Liver (tissue), 9 donors: ENCODE results near the gene PIH1D2. TPM values are rescaled to one million over a fixed set of nuclear protein-coding genes. Genes with fewer than 3 reads are reported as not detected.

ENCODE experiments used
- DNase-seq: peaks from one replicate; pipeline ENCODE4 v3.0.0-alpha.2; 2017; ENCODE audit warnings: low spot score
- H3K27ac ChIP-seq, 2 donors: one replicate each; pipeline ENCODE4 v1.7.0; 2013; ENCODE audit warnings: inconsistent platforms in 2 of 2, low read length in 2 of 2, control low read depth in 1 of 2, low read depth in 1 of 2, mild to moderate bottlenecking in 1 of 2
- H3K27me3 ChIP-seq, 4 donors: one replicate each; pipeline versions ENCODE4 v1.6.1 to v1.7.0; 2013; ENCODE audit warnings: low read length in 3 of 4, inconsistent platforms in 1 of 4, mild to moderate bottlenecking in 1 of 4, moderate library complexity in 1 of 4; ENCODE audit not compliant: control insufficient read depth in 4 of 4, insufficient read depth in 4 of 4
- H3K36me3 ChIP-seq, 4 donors: one replicate each; pipeline versions ENCODE4 v1.6.1 to v1.7.0; 2013; ENCODE audit warnings: low read length in 3 of 4, mild to moderate bottlenecking in 3 of 4, low read depth in 1 of 4, moderate library complexity in 1 of 4; ENCODE audit not compliant: control insufficient read depth in 4 of 4, insufficient read depth in 3 of 4
- H3K4me1 ChIP-seq, 4 donors: one replicate each; pipeline versions ENCODE4 v1.6.1 to v1.7.0; 2013; ENCODE audit warnings: low read length in 3 of 4, mild to moderate bottlenecking in 3 of 4, moderate library complexity in 1 of 4; ENCODE audit not compliant: control insufficient read depth in 4 of 4, insufficient read depth in 4 of 4
- H3K4me3 ChIP-seq, 3 donors: one replicate each; pipeline versions ENCODE4 v1.6.1 to v1.7.0; 2013; ENCODE audit warnings: low read length in 3 of 3, control low read depth in 1 of 3, low read depth in 1 of 3, mild to moderate bottlenecking in 1 of 3
- H3K9ac ChIP-seq, 2 donors: one replicate each; pipeline ENCODE4 v1.7.0; 2013; ENCODE audit warnings: low read length in 2 of 2, mild to moderate bottlenecking in 2 of 2, moderate library complexity in 2 of 2, control low read depth in 1 of 2, low read depth in 1 of 2
- H3K9me3 ChIP-seq, 4 donors: one replicate each; pipeline versions ENCODE4 v1.6.1 to v1.7.0; 2013; ENCODE audit warnings: low read length in 3 of 4; ENCODE audit not compliant: control insufficient read depth in 4 of 4
- FOXA2 ChIP-seq: IDR thresholded peaks from 2 replicates; pipeline ENCODE4 v1.6.1; 2016; ENCODE audit warnings: antibody characterized with exemption
- GABPA ChIP-seq, 2 donors: IDR thresholded peaks in 1 of 2; conservative IDR thresholded peaks in 1 of 2; 2 replicates each; pipeline ENCODE4 v1.6.1; 2016; ENCODE audit warnings: antibody characterized with exemption in 2 of 2, mild to moderate bottlenecking in 1 of 2, moderate library complexity in 1 of 2
- HNF4A ChIP-seq, 2 donors: conservative IDR thresholded peaks; 2 replicates each; pipeline ENCODE4 v1.6.1; 2016; ENCODE audit warnings: antibody characterized with exemption in 2 of 2, mild to moderate bottlenecking in 2 of 2
- HNF4G ChIP-seq: IDR thresholded peaks from 2 replicates; pipeline ENCODE4 v1.6.1; 2016; ENCODE audit warnings: antibody characterized with exemption
- JUND ChIP-seq, 2 donors: IDR thresholded peaks; 2 replicates each; pipeline ENCODE4 v1.6.1; 2016; ENCODE audit warnings: antibody characterized with exemption in 2 of 2
- NR2F2 ChIP-seq: IDR thresholded peaks from 2 replicates; pipeline ENCODE4 v1.6.1; 2016; ENCODE audit warnings: antibody characterized with exemption
- RAD21 ChIP-seq, 2 donors: IDR thresholded peaks; 2 replicates each; pipeline ENCODE4 v1.6.1; 2016; ENCODE audit warnings: antibody characterized with exemption in 2 of 2, mild to moderate bottlenecking in 2 of 2
- RXRA ChIP-seq, 2 donors: IDR thresholded peaks; 2 replicates each; pipeline ENCODE4 v1.6.1; 2017 to 2018; ENCODE audit warnings: antibody characterized with exemption in 2 of 2, mild to moderate bottlenecking in 1 of 2
- SP1 ChIP-seq: IDR thresholded peaks from 2 replicates; pipeline ENCODE4 v1.6.1; 2018; ENCODE audit warnings: antibody characterized with exemption, mild to moderate bottlenecking
- YY1 ChIP-seq: IDR thresholded peaks from 2 replicates; pipeline ENCODE4 v1.6.1; 2016; ENCODE audit warnings: antibody characterized with exemption, mild to moderate bottlenecking
- WGBS: extraction: QIAGEN DNeasy Blood & Tissue Kit; methylation state at CpG from one replicate; pipeline ENCODE4 v1.1.7; 2013; 5-methylcytosine and 5-hydroxymethylcytosine counted together
- polyA plus RNA-seq, 2 donors: library from polyadenylated mRNA; stranded (reverse) in 1 of 2; unstranded in 1 of 2; fragments of 200-250 nt in 1 of 2; fragments of >200 nt in 1 of 2; fragmentation: Nextera tagmentation in 1 of 2; extraction: Ambion mirVana in 1 of 2; gene quantifications; one replicate each; pipeline versions ENCODE4 v1.2.1 to v1.2.3, GENCODE V29; 2013 to 2015
- total RNA-seq, 2 donors: library from RNA; depleted of rRNA; stranded (reverse); fragments of >200 nt; gene quantifications; one replicate each; pipeline ENCODE4 v1.2.3, GENCODE V29; 2014
- TF ChIP-seq, protein P1 (sequence below): fragments of 150-350 bp; IDR thresholded peaks from 2 replicates; pipeline ENCODE4 v1.5.1; 2017; ENCODE audit warnings: improper control_type of control experiment, low read depth, low read length; ENCODE audit not compliant: missing input control
- TF ChIP-seq, protein P2 (sequence below): IDR thresholded peaks from 2 replicates; pipeline ENCODE4 v1.6.1; 2016; ENCODE audit warnings: antibody characterized with exemption, mild to moderate bottlenecking
- TF ChIP-seq, protein P3 (sequence below): IDR thresholded peaks from 2 replicates; pipeline ENCODE4 v1.6.1; 2016; ENCODE audit warnings: antibody characterized with exemption
- TF ChIP-seq, protein P4 (sequence below): IDR thresholded peaks from 2 replicates; pipeline ENCODE4 v1.6.1; 2016; ENCODE audit warnings: antibody characterized with exemption
- TF ChIP-seq, protein P5 (sequence below): IDR thresholded peaks from 2 replicates; pipeline ENCODE4 v1.6.1; 2016; ENCODE audit warnings: antibody characterized with exemption
- donor health status: healthy.
- donor health status: healthy.
- donor health status: healthy.
- donor health status: healthy.
- donor health status: healthy.

The PIH1D2 gene
- total and polyA plus RNA-seq, 4 donors, result 0.25 to 0.52 (median 0.43) TPM

DNA sequence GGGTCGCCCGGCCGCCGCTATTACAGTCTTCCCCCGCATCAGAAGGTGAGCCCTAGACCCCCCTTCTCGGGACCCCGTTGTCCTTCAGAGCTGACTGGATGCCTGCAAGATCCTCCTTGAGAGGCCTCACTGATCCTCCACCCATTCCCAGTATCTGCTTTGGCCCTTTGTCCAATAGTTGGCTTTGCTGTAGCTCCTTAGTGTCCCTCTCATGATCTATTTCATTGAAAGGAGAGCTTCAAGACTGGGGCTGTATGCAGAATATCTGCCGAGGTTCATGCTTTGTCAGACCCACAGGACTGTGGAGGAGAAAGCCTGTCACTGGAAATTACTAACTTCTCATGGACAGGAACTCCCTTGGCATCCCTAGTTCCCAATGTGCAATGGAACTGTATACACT, 48.1 kb downstream of the PIH1D2 start:
- Histone ChIP-seq H3K9ac (peak overlapping the region; percentile 71 to 77), H3K36me3 (peaks cover 10 to 25% (median 21%) of the 10 kb centered on the region in 4 donors), H3K27me3 (no peaks in the 10 kb centered on the region), H3K9me3 (no peaks in the 10 kb centered on the region), H3K4me1 (peaks cover 2 to 17% (median 10%) of the 10 kb centered on the region in 4 donors), H3K27ac (peak overlapping the region; percentile 93 to 98), H3K4me3 (peak overlapping the region; percentile 73 to 98 (median 90))
- DNase-seq, result no peak
- TF ChIP-seq SP1 (no peak), FOXA2 (no peak), RXRA (IDR thresholded peaks at IDR 0.05) (no peak)
- TF ChIP-seq, protein P1, sequence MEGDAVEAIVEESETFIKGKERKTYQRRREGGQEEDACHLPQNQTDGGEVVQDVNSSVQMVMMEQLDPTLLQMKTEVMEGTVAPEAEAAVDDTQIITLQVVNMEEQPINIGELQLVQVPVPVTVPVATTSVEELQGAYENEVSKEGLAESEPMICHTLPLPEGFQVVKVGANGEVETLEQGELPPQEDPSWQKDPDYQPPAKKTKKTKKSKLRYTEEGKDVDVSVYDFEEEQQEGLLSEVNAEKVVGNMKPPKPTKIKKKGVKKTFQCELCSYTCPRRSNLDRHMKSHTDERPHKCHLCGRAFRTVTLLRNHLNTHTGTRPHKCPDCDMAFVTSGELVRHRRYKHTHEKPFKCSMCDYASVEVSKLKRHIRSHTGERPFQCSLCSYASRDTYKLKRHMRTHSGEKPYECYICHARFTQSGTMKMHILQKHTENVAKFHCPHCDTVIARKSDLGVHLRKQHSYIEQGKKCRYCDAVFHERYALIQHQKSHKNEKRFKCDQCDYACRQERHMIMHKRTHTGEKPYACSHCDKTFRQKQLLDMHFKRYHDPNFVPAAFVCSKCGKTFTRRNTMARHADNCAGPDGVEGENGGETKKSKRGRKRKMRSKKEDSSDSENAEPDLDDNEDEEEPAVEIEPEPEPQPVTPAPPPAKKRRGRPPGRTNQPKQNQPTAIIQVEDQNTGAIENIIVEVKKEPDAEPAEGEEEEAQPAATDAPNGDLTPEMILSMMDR, result no peak
- WGBS, result under 1% methylated on average over 8 of the region's 8 CpGs

DNA sequence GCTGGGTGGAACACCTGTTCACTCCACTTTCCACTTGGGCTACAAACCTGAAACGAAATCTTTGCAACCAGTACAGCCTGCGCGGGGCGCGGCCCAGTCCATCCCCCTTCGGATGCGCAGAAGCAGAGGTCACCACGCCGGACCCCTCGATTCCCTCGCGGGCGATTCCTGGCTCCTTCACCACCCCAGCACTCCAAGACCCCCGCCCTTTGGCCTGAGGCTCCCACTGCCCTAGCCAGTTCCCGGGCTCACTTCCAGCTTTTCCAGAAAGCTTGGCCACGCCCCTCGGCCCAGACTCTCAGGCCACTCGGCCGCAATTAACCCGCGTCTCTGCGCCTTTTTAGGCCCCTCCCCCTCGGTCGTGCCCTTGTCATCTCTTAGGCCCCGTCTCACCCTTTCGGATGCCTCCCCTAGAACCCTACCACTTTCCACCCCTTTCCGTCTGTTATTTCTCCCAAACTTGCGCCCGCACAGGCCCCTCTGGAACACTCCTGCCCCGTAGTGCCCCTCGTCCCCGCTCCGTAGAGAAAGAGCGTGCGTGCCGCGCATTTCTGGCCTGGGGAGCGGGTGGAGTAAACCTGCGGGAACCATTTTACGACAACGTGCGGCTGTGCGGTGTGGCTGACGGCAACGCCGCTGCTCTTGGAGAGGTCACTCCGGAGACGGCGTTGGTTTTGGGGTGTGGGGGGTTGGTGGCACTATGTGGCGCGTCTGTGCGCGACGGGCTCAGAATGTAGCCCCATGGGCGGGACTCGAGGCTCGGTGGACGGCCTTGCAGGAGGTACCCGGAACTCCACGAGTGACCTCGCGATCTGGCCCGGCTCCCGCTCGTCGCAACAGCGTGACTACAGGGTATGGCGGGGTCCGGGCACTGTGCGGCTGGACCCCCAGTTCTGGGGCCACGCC, 48.8 kb downstream of the PIH1D2 start, which contains the start of gene DLAT:
Gene DLAT (plus strand): TSS at position 636 of the 906 bp plus-strand sequence. CDS start 65 bp downstream, at position 701.
- peak within 1 kb of the TSS; percentile 73 to 98 (median 90) for H3K4me3 ChIP-seq
- DNase-seq, result peak; percentile 85
- WGBS, result under 1% methylated on average over 71 of the region's 71 CpGs
- H3K36me3 ChIP-seq, result peaks cover 10 to 22% (median 18%) of the 10 kb centered on the region in 4 donors
- peaks cover 2 to 17% (median 10%) of the 10 kb centered on the region in 4 donors for H3K4me1 ChIP-seq
- peak in 1 of 2 donors; percentile 58 for TF ChIP-seq GABPA (IDR thresholded peaks at IDR 0.05 in 1 of 2, conservative IDR thresholded peaks at IDR 0.05 in 1 of 2)
- TF ChIP-seq HNF4A (conservative IDR thresholded peaks at IDR 0.05), result peak in 1 of 2 donors; percentile 34
- TF ChIP-seq, protein P2, sequence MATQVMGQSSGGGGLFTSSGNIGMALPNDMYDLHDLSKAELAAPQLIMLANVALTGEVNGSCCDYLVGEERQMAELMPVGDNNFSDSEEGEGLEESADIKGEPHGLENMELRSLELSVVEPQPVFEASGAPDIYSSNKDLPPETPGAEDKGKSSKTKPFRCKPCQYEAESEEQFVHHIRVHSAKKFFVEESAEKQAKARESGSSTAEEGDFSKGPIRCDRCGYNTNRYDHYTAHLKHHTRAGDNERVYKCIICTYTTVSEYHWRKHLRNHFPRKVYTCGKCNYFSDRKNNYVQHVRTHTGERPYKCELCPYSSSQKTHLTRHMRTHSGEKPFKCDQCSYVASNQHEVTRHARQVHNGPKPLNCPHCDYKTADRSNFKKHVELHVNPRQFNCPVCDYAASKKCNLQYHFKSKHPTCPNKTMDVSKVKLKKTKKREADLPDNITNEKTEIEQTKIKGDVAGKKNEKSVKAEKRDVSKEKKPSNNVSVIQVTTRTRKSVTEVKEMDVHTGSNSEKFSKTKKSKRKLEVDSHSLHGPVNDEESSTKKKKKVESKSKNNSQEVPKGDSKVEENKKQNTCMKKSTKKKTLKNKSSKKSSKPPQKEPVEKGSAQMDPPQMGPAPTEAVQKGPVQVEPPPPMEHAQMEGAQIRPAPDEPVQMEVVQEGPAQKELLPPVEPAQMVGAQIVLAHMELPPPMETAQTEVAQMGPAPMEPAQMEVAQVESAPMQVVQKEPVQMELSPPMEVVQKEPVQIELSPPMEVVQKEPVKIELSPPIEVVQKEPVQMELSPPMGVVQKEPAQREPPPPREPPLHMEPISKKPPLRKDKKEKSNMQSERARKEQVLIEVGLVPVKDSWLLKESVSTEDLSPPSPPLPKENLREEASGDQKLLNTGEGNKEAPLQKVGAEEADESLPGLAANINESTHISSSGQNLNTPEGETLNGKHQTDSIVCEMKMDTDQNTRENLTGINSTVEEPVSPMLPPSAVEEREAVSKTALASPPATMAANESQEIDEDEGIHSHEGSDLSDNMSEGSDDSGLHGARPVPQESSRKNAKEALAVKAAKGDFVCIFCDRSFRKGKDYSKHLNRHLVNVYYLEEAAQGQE, result peak; percentile 54
- TF ChIP-seq HNF4G, result no peak
- TF ChIP-seq, protein P3, sequence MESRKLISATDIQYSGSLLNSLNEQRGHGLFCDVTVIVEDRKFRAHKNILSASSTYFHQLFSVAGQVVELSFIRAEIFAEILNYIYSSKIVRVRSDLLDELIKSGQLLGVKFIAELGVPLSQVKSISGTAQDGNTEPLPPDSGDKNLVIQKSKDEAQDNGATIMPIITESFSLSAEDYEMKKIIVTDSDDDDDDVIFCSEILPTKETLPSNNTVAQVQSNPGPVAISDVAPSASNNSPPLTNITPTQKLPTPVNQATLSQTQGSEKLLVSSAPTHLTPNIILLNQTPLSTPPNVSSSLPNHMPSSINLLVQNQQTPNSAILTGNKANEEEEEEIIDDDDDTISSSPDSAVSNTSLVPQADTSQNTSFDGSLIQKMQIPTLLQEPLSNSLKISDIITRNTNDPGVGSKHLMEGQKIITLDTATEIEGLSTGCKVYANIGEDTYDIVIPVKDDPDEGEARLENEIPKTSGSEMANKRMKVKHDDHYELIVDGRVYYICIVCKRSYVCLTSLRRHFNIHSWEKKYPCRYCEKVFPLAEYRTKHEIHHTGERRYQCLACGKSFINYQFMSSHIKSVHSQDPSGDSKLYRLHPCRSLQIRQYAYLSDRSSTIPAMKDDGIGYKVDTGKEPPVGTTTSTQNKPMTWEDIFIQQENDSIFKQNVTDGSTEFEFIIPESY, result peak; percentile 75
- TF ChIP-seq, protein P4, sequence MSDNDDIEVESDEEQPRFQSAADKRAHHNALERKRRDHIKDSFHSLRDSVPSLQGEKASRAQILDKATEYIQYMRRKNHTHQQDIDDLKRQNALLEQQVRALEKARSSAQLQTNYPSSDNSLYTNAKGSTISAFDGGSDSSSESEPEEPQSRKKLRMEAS, result peak; percentile 76
- peak in 1 of 2 donors; percentile 26 for TF ChIP-seq JUND (IDR thresholded peaks at IDR 0.05)
- TF ChIP-seq, protein P5, sequence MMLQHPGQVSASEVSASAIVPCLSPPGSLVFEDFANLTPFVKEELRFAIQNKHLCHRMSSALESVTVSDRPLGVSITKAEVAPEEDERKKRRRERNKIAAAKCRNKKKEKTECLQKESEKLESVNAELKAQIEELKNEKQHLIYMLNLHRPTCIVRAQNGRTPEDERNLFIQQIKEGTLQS, result no peak
- TF ChIP-seq SP1, result peak; percentile 55
- TF ChIP-seq, protein P1, result no peak
- TF ChIP-seq NR2F2, result peak; percentile 48
- peak; percentile 92 for TF ChIP-seq YY1
- peak; percentile 77 to 86 for TF ChIP-seq RXRA (IDR thresholded peaks at IDR 0.05)
- peak in 1 of 2 donors; percentile 42 for TF ChIP-seq RAD21 (IDR thresholded peaks at IDR 0.05)
- H3K27me3 ChIP-seq, result no peaks in the 10 kb centered on the region
- peak within 1 kb of the TSS; percentile 71 to 77 for H3K9ac ChIP-seq
- H3K27ac ChIP-seq, result peak within 1 kb of the TSS; percentile 93 to 98
- no peaks in the 10 kb centered on the region for H3K9me3 ChIP-seq
